ENCODE data around the gene KIAA0232. TPM values are rescaled to one million over a fixed set of nuclear protein-coding genes. Genes with fewer than 3 reads are reported as not detected.

The KIAA0232 gene
- total and polyA plus RNA-seq, 2 of the 8 experiments (the other 6 are each of a cell fraction or from before 2014, with no cell fraction given), result 5.6 to 23.3 TPM

GRCh38 chr4:6776920-6777635 lies 5.4 kb upstream of the KIAA0232 start:
- POLR2A ChIA-PET (ENCODE audit: partially characterized antibody), result no interaction called here
- H4K8ac ChIP-seq (ENCODE audit: extremely low read depth, insufficient read depth, low read length), result no peak overlapping the region

More at GRCh38 chr4:6776920-6777635, 5.4 kb upstream of the KIAA0232 start:
- no peak for TF ChIP-seq EP300 (IDR thresholded peaks at IDR 0.05; ENCODE audit: borderline replicate concordance in 1 of 2, low read depth in 2 of 2, low read length in 2 of 2)
- TF ChIP-seq KDM4A (IDR thresholded peaks at IDR 0.05; ENCODE audit: low read depth, low read length, severe bottlenecking), result no peak
- TF ChIP-seq JUND (IDR thresholded peaks at IDR 0.05; ENCODE audit: low read length), result no peak
- no peak for TF ChIP-seq RFX5 (IDR thresholded peaks at IDR 0.05; ENCODE audit: borderline replicate concordance, low read depth, low read length)
- no peak for TF ChIP-seq CBX5 (IDR thresholded peaks at IDR 0.05; ENCODE audit: low read depth, low read length)
- TF ChIP-seq ZNF274 (IDR thresholded peaks at IDR 0.05; ENCODE audit: borderline replicate concordance, extremely low read depth, low read length), result no peak
- no peak for TF ChIP-seq CHD1 (IDR thresholded peaks at IDR 0.05; ENCODE audit: low read depth, low read length)
- no peak for TF ChIP-seq ATF3 (IDR thresholded peaks at IDR 0.05; ENCODE audit: insufficient read depth, low read depth, low read length)
- no peak for TF ChIP-seq JUN (IDR thresholded peaks at IDR 0.05; ENCODE audit: low read depth, low read length)
- TF ChIP-seq SIRT6 (IDR thresholded peaks at IDR 0.05; ENCODE audit: low read length), result no peak
- TF ChIP-seq ASH2L (IDR thresholded peaks at IDR 0.05; ENCODE audit: low read length), result no peak
- no peaks in the 10 kb centered on the region; the same call in 1 of the 2 replicates for H3K23me2 ChIP-seq (ENCODE audit: low read depth, low read length)
- H2BK120ac ChIP-seq (replicated peaks; ENCODE audit: low read depth, low read length), result no peak overlapping the region
- H3K36me3 ChIP-seq (ENCODE audit: control insufficient read depth in 2 of 4, insufficient read depth in 4 of 4, low read length in 3 of 4), result no peaks in the 10 kb centered on the region
- H3K27me3 ChIP-seq (replicated peaks in 1 of 4; ENCODE audit: control insufficient read depth in 3 of 4, extremely low read depth in 1 of 4, insufficient read depth in 3 of 4, low read length in 3 of 4), result peaks cover 0 to 9% (median 0%) of the 10 kb centered on the region in 4 experiments; a peak in 2 of 7 replicates
- no peak overlapping the region for H4K91ac ChIP-seq (replicated peaks; ENCODE audit: insufficient read length, low read length)
- H3K9ac ChIP-seq (replicated peaks in 1 of 4; ENCODE audit: extremely low read depth in 1 of 4, low read depth in 3 of 4, low read length in 3 of 4), result no peak overlapping the region
- FAIRE-seq (no peak), DNase-seq (ENCODE audit: low read depth in 1 of 2, low spot score in 2 of 2) (no peak)
- CTCF ChIA-PET (ENCODE audit: partially characterized antibody), result interaction anchor here (2.0 to 4.9 kb wide), 4 partner anchors 10 to 97 kb away, joined by 6 to 38 read pairs (median 11); no protein-coding TSS in a partner anchor
- no peak overlapping the region for H3K4me2 ChIP-seq (ENCODE audit: insufficient read depth in 1 of 2, low read depth in 2 of 2, low read length in 2 of 2)
- H3K56ac ChIP-seq (replicated peaks; ENCODE audit: insufficient read length, low read depth, low read length), result no peak overlapping the region
- no peak overlapping the region for H3K27ac ChIP-seq (ENCODE audit: low read depth, low read length)
- H2AK5ac ChIP-seq (ENCODE audit: low read depth, low read length), result no peak overlapping the region
- no peak overlapping the region for H3K4ac ChIP-seq (replicated peaks; ENCODE audit: insufficient read length, low read depth, low read length)
- no peaks in the 10 kb centered on the region for H4K20me1 ChIP-seq (replicated peaks in 1 of 2; ENCODE audit: control insufficient read depth in 1 of 2, insufficient read depth in 2 of 2, low read length in 2 of 2)
- no peaks in the 10 kb centered on the region for H3K79me1 ChIP-seq (ENCODE audit: low read depth, low read length)
- no peak overlapping the region for H2BK15ac ChIP-seq (ENCODE audit: low read length)
- no peak overlapping the region for H4K5ac ChIP-seq (ENCODE audit: insufficient read length, low read depth, low read length)
- no peak overlapping the region for H2AFZ ChIP-seq (ENCODE audit: low read length)
- no peaks in the 10 kb centered on the region for H3K9me3 ChIP-seq (ENCODE audit: insufficient read depth in 2 of 2, low read depth in 1 of 2, low read length in 1 of 2)
- H3K23ac ChIP-seq (ENCODE audit: insufficient read length), result no peak overlapping the region
- H3K4me1 ChIP-seq (replicated peaks in 1 of 4; ENCODE audit: control insufficient read depth in 3 of 4, insufficient read depth in 4 of 4, low read length in 3 of 4), result peaks cover 2 to 18% (median 7%) of the 10 kb centered on the region in 4 experiments; a peak in 6 of 7 replicates
- H3K79me2 ChIP-seq (ENCODE audit: control insufficient read depth in 1 of 2, insufficient read depth in 2 of 2, low read length in 2 of 2), result no peaks in the 10 kb centered on the region
- H3K18ac ChIP-seq (ENCODE audit: extremely low read depth, low read length), result no peak overlapping the region
- no peak overlapping the region for H2BK20ac ChIP-seq (ENCODE audit: low read length)
- H2BK5ac ChIP-seq (ENCODE audit: low read depth, low read length), result no peak overlapping the region
- 88% methylated on average over 12 of the region's 12 CpGs; no CpG with 5 or more reads in 1 of the 2 experiments for WGBS, 2 experiments (ENCODE audit: extremely low coverage in 1 of 2, insufficient coverage in 1 of 2, insufficient read length in 1 of 2, insufficient replicate concordance in 2 of 2, low coverage in 1 of 2, low lambda C conversion rate in 2 of 2, missing lambda C conversion rate in 1 of 2)
- no peak overlapping the region for H2BK12ac ChIP-seq (ENCODE audit: low read depth, low read length)
- no peak overlapping the region for H3K14ac ChIP-seq (ENCODE audit: insufficient read length)
- H3K4me3 ChIP-seq (ENCODE audit: extremely low read depth in 1 of 4, insufficient read depth in 2 of 4, low read depth in 3 of 4, low read length in 4 of 4), result no peak overlapping the region

Measured in H1 (cell line).